NCI-H524 treated with DMSO at 0.1 percent for 48 hours (cell line): ENCODE data around the gene CDH11.

ENCODE experiments used
- DNase-seq: peaks from one replicate; lab custom pipeline; 2025; lab: John Stamatoyannopoulos, UW

CDH11 gene

DNA sequence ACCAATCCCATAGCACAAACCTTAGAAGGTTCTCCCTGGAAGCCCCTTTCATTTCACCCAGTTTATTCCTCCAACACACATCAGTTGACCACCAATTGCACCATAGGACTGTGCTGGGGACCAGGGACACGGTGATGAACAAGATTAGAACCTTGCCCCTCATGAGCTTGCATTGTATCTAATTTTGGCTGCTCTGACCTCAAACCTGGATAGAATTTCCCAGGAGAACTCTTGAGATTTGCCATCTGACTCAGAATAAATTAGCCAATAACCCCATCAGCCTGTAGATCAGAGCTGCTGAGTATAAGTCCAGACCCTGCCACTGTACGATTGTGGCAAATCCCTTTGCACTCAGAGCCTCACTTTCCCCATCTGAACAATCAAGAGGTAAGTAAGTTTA lies 52.1 kb downstream of the CDH11 start:
- no peak for DNase-seq

DNA sequence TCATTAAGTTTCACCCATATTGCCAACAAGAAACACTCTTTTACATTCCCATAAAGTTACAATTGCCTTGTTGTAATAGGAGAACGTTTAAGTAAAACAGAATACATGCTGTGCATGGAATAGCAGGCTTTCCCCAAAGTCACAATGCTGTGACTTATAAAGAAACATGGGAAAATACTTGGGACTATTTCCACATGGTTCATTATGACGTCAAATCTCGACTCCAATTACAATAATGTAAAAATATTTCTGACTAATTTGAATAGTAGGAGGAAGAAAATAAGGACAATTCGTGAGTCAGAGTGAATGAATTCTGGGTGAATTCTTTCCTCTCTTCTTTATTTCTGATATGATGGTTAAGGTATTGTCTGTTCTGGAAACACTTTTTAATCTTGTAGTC lies 52.8 kb downstream of the CDH11 start:
- DNase-seq, result no peak

DNA sequence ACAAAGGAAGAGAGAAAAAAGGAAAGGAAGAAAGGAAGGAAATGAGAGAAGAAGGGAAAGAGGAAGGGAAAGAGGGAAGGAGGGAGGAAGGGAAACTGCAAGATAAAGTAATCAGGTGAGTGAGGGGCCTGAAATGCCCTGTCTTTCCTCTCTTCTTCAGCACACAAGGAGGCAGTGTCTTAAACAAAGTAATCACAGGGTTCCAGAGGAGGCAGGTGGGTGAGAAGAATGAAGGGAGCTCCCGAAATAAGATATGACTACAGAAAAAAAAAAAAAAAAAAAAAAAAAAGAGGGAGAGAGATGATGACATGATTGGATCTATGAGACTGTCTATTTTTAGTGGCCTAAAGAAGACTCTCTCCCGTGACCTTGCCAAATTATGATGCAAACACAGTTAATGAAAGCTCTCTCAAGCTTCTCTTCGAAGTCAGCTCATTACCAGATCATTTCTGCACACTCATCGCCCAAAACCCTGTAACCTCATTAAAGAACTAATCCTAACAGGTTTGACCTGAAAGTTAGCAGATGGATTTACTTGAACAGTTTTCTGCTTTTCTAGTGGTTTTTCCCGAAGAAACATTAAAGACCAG lies 53.6 kb downstream of the CDH11 start:
- DNase-seq, result no peak

DNA sequence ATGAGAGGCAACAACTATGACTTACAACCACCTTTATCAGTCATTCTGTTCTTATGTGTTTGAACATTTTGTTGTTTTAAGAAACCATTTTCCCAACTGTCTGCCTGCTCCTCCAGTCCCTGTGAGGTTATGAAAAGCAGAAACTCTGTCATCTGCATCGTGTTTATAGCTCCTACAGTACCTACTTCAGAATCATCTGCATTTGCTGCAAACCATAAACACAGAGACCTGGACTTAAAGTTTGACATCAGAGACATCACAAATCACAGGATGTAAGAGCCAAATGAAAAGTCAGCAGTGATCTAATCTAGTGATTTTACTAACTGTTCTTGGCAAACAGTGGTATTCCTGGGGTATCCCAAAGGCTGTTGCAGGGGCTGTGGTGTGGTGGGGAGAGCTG lies 55.2 kb downstream of the CDH11 start:
- DNase-seq, result no peak

DNA sequence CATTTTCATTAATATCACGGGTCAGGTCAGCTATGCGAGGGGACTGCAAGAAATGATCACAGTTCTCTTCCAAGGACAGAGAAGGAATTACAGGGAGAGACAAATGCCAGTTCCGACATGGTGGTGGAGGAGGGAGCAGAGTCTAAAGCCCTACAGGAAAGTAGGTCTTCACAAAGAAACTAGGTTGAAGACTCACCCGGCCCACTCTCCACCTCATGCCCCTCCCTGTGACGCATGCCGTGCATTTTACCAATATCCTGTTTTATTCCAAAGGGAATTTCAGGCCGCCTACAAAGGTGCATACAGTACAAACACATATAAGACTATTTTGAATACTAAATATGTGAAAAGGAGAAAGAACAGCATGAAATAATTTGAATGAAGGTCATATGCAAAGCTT lies 56.8 kb downstream of the CDH11 start:
- no peak for DNase-seq

DNA sequence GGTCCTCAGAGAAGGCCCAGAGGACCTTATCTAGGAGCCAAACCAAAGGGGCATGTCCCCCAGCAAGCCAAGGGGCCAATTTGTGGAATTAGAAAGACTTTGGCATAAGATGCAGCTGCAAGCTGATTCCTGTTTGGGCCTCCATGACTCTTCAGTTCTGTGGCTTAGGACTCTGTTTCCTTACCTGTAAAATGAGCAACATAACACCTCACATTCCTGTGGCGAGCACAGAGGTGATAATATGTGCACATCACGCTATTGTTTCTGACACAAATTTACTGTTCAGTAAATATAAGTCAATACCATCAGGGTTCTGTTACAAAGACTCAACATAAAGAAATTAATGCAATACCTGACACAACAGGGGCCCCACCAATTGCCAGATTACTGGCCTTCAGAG lies 57.7 kb downstream of the CDH11 start:
- no peak for DNase-seq

DNA sequence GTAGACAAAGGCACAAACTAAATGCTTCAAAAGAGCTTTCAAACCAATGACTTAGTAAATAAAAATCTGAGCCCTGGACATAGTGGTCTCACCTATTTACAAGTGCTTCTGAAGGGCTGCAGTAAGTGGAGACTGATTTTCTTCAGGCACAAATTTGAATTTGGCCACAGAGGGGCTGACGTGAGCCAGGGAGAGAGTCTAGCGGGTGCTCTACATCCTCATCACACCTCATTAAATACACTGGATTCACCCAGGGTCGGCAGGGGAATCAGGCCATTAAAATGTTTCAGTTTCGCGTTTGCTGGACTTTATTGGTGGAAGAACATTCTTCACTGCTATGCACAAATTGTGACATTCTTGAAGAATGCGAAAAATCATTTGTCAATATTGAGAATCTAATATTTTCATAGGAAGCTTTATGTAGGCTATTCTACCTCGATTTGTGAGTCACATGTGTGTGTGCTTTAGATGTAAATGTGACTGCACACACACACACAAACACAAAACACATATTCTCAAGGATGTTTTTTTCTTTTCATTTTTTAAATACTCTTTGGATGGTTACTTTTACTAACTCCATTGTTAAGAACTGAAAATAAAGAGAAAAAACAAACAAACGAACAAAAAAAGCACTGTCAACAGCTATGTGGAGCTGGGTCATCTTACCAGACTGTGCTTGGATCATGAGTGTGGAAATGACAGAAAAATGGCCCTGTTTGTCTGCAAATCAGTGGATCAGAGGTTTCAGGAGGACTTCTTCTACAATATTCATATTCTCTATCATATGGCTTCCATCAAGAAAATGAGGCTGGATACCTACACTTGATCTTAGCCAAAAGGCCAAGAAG lies 58.9 kb downstream of the CDH11 start:
- no peak for DNase-seq

DNA sequence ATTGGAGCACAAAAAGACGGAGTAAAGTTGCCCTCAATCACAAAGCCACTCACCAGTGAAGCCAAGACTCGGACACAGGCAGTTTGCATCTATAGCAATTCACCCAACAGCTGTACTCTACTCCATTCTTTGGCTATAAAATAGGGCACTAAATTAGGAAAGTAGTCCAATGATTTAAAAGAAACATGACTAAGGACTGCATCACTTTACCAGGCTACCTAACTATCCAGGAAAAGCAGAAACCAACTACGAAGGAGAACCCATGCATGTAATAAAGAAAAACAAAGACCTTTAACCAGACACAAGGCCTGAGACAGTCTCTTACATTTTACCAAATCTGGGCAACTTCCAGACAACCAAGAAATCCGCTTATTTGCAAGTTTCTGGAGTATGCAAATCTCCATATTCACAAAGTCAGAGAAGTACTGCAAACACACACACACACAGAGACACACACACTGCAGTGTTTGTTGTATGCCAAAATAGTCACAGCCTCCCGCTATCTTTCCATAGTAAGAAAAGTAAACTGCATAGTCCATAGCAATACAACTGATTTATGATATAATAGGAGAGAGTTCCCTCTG lies 59.8 kb downstream of the CDH11 start:
- DNase-seq, result no peak

DNA sequence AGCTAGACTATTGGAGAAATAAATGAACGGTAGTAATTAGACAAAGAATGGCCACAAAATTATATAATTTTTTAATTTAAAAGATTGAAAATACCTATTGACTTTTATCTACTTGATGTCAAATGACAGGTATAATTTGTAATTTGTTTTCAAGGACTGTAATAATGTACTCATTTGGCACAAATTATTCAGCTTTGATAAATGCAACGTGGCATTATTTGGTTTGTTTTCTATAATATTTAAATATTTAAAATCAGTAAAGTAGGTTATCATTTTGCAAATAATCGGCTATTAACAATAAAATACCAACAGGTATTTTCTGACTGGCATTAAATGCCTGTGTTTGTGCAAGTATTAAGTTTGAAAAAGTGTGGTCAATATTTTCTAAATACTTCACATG lies 60.6 kb downstream of the CDH11 start:
- DNase-seq, result no peak

DNA sequence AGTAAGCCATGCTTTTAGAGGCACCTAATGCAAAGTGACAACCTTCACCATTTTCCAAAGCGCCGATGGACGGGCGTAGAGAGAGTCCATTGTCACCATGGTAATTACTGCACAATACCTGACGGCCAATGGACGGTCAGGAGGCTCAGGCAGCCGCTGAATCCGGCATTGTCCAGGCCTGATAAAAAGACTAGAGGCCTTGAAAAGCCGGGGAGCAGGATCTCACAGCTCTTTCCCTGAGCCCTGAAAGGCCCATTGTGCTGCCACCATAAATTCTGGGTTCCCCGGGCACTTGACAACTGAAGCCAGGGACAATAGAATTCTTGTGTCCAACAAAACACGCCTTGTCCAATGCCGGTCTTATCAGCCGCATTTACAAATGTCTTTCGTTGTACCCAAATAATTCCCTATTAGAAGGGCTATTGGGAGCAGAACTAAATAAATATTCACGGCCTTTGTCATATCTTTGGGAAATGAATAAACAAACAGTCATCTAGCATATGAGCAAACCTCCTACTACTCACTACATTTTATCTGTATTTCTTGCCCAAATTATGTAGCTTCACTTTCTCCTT lies 62.4 kb downstream of the CDH11 start:
- no peak for DNase-seq

DNA sequence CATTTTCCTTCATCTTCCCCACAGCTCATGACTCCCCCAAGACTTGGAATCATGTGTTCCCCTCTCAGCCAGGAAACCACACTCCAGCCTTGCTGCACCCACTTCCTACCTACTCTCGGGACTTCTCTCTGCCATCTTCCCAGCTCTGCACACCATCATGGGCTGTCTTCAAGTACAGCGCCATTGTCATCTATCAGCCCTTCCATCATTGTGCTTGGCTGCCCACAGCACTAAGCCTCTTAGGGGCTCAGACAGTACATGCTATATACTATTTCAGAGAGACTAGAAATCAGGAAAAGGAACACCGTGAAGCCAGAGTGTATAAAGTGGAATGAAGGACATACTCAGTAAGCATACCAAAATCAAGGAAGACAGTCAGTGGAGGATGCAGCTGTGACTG lies 64.7 kb downstream of the CDH11 start:
- no peak for DNase-seq

DNA sequence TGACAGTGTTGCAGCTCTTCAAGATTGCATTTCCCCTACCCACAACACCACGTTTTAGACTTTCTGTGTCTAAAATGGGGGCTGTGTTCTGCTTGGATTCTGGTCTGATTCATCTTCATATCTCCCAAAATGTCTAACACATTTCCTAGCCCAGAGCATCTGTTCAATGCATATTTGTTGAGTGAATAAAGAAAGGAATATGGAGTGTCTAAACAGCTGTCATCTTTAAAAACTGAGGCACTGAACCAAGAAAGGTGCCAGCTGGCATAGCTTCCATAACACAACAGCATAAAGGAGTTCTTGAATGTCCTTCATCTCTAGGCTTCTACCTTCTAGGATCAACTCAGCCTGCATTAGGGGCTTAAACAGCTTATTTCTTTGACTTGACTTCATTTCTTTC lies 67.4 kb downstream of the CDH11 start:
- peak; percentile 62 for DNase-seq

DNA sequence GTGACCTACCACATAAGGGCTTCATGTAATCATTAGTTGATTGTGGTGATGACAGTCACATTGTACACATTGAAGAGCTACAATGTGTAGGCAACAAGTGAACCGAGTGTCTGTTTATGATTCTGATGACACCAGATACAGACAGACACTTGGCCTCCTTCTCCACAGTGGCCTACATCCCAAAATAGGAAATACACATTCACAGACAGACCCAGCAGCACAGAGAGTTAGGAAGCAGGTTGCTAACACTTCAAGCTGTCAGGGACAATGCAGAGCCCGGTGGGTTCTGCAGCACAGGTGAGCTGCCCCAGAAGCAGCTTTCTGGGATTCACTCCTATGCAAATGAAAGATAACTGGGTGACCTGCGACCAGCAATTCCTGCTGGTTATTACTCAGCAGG lies 72.2 kb downstream of the CDH11 start:
- DNase-seq, result no peak

DNA sequence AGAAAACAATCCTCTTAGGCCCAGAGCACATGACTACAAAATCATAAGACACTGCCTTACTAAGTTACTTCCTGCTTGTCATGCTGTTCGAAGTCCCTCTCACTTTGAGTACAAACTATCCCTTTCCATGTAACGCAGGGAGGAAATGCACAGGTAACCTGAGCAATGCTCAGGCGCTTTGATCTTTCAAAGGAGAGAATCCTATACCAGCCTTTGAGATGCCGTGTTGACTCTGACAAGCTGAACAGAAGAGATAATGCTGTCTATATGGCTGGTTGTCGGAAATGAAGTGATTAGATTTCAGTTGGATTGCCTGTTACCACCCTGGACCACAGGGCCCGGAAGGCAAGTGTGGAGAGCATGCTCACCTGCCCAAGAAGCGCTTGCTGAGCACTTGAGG lies 75.9 kb downstream of the CDH11 start:
- no peak for DNase-seq

DNA sequence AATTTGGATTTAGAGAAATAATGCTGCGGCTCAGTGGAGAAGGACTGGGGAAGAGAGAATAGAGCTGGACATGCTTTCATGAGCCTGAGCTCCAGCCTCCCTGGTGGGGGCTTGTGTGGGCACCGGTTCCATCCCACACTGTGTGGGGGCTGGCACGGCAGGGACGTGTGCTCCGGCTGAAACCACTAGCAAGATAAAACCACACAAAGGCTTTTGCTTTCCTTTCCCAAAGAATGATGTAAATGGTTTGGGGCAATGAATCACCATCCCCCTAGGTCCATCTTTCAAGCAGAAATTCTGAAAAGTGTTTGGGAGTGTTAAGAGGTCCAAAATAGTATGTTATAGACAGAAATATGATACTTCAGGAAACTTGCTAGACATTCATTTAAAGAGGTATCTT lies 77.0 kb downstream of the CDH11 start:
- no peak for DNase-seq

DNA sequence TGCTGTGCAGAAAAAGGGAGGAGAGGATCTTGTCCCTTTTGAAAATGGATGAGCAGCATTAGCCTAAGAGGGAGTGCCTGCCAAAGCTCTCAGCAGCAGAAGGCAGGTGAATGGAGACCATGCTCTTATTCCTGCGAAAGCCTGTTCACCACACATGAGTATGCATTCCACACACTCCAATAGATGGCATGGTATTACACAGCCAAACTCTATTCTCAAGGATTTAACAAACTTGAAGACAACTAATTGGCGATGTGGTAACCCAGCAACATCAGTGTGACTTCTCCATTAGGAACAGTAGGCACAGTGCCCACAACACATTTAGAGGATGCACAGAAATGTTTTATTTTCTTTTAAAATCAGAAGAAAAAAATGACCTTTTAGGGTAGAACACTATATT lies 77.8 kb downstream of the CDH11 start:
- no peak for DNase-seq

DNA sequence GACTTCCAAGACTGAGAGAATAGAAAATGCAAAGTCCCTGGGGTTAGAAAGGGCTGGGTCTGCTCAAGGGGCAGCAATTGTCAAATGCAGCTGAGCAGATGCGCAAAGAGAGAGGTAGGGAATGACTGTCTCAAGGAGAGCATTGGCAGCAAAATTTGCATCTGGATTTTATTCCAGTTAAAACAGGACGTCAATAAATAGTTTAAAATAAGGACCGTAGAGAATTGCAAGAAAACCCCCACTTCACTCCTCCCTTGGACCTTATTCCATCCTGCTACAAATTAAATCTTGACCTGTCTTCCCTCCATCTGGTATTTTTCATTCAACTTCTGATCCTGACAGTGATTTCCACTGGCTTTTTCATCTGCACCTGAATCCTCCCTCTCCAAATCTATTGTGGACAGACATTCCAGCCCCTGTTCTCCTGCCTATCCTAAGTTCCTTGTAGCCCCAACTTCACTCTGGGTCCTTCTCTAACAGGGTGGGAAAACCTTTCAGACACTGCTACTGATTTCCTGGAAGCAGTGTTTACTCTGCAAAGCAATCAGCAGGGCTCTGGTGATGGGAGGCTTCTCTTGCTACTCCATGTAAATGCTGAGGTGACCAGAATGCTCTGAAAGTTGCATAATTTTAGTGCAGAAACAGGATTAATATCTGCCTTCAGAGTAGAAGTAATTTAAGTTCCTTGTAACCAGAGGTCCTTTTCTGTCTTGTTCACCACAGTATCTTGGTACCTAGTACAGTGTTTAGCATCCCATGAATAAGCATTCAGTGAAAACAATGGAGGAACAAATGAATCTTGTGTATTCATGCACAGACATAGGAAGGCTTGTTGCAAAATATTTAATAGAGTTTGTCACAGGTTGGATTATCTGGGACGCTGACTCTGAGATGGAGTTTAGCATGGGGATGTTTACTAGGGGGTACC lies 79.2 kb downstream of the CDH11 start:
- no peak for DNase-seq

DNA sequence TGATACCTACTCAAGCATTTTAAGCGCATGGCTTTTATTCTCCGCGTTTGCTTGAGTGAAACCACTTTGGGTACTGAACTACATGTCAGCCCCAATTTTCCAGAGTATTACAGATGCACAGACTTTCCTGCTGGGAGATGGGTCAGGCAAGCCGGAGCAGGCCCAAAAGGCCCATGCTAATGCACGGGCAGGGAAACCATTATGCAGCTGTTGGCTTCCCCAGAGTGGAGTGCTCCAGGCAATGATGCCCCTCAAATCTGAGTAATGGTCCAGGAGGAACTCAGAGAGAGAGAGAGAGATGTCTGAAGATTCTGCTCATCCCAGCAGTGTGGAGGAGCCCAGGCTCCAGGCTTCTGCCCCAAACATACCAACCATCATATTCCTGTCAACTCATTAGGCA lies 80.2 kb downstream of the CDH11 start:
- DNase-seq, result no peak

DNA sequence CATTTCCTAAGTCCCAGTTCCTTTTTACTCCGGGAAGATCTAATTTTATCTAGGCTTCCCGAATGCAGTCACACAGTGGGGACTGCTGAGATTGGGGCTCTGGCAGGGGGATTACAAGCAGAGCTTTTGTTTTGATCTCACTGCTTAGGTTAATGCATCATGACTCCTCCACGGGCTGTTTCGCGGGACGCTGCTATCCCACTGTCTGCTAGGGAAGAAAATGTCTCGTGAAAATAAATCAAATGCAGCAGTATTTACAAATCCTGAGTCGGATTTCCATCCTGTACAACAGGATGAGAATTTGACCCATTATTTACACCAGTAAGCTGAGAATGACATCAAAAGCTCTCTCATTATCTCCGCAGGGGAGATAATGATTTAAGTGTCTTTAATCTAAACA lies 83.8 kb downstream of the CDH11 start:
- no peak for DNase-seq

DNA sequence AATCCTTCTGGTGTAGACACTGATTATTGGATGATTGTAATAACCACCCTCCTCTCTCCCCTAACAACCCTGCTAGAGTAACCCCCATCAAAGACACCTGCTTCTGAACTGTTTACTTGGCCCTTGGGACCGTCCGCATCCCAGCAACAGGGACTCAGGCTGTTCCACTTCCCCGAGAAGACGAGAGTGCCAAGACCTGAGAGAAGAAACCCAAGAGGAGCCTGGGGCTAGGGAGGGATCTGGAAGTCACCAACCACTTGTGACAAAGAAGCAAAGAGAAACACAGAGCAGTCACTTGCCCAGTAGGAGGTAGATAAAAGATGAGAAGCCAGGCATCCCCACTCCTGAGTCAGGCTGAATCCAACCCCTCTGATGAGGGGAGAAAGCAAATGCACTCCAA lies 84.3 kb downstream of the CDH11 start:
- DNase-seq, result no peak

DNA sequence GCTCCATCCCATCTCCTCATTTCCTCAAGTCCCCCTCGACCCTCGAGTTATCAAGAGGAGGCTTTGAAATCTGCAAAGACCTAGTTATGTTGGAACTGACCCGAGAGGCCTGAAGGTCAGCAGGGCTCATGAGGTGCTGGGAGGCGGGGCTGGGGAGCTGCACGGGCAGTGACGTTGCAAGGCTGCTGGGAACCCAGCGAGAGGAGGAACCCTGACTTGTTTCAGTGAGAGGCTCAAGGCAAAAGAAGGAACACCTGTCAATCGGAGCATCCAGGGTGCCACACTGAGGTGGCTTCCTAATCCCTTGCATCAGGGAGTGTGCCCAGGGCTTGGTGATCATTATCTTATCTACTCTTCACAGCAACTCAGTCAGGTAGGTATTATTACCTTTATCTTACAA lies 86.9 kb downstream of the CDH11 start:
- no peak for DNase-seq

DNA sequence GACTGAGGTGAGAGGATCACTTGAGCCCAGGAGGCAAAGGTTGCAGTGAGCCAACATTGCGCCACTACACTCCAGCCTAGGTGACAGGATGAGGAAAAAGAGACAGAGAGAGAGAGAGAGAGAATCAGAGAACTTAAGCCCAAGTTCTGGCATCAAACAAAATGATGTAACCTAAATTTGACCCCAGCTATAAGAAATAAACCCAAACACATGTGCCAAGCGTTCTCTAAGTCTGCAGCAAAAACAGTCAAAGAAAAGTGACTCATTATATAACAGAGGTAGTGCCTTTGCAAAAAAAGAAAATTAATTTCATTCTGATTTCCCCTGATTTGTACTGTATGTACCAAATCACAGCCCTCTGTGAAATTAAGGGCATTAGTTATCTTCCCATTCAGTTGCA lies 89.5 kb downstream of the CDH11 start:
- no peak for DNase-seq
